Measurements from ENCODE around the gene ZDHHC23.

The ZDHHC23 gene

GRCh38 chr3:113947372-113948014, at the start of gene ZDHHC23:
Gene ZDHHC23 (plus strand): TSS chr3:113948013. CDS start chr3:113948803, 790 bp downstream.
- Histone ChIP-seq H3K27me3 (ENCODE audit: control insufficient read depth, low read length) (no peaks in the 10 kb centered on the region), H3F3A (ENCODE audit: control insufficient read depth, insufficient read depth) (peaks cover 6% of the 10 kb centered on the region; the same call in 1 of the 2 replicates), H3K27ac (ENCODE audit: low read depth, low read length) (no peak within 1 kb of the TSS), H3K79me2 (ENCODE audit: control insufficient read depth, low read length) (no peaks in the 10 kb centered on the region), H3K4me1 (ENCODE audit: control insufficient read depth, low read length) (peaks cover 24% of the 10 kb centered on the region), H3K4me2 (ENCODE audit: low read length) (peak within 1 kb of the TSS; percentile 89), H3K36me3 (ENCODE audit: control insufficient read depth, low read length) (peaks cover 16% of the 10 kb centered on the region; the same call in 1 of the 2 replicates), H3K9me2 (replicated peaks; ENCODE audit: control insufficient read depth, low read length) (no peaks in the 10 kb centered on the region), H3K9me3 (ENCODE audit: control insufficient read depth, insufficient read depth, low read length) (no peaks in the 10 kb centered on the region), H3K4me3 (ENCODE audit: low read length) (peak within 1 kb of the TSS; percentile 89), H4K20me1 (ENCODE audit: control insufficient read depth, insufficient read depth, low read depth, low read length) (no peaks in the 10 kb centered on the region)
- TF ChIP-seq EZH2phosphoT487 (IDR thresholded peaks at IDR 0.05; ENCODE audit: borderline replicate concordance, low read length) (no peak), CTCF (IDR thresholded peaks at IDR 0.05; ENCODE audit: low read depth, low read length, poor library complexity, severe bottlenecking) (no peak)

GRCh38 chr3:113898892-113899291, 48.9 kb upstream of the ZDHHC23 start:
- Histone ChIP-seq H3K79me2 (ENCODE audit: control insufficient read depth, low read length) (no peaks in the 10 kb centered on the region), H3F3A (ENCODE audit: control insufficient read depth, insufficient read depth) (no peaks in the 10 kb centered on the region), H3K4me1 (ENCODE audit: control insufficient read depth, low read length) (peaks cover 4% of the 10 kb centered on the region), H3K9me2 (replicated peaks; ENCODE audit: control insufficient read depth, low read length) (no peaks in the 10 kb centered on the region), H3K27me3 (ENCODE audit: control insufficient read depth, low read length) (no peaks in the 10 kb centered on the region), H3K4me2 (ENCODE audit: low read length) (no peak overlapping the region), H3K27ac (ENCODE audit: low read depth, low read length) (no peak overlapping the region), H4K20me1 (ENCODE audit: control insufficient read depth, insufficient read depth, low read depth, low read length) (no peaks in the 10 kb centered on the region), H3K4me3 (ENCODE audit: low read length) (no peak overlapping the region), H3K9me3 (ENCODE audit: control insufficient read depth, insufficient read depth, low read length) (no peaks in the 10 kb centered on the region), H3K36me3 (ENCODE audit: control insufficient read depth, low read length) (no peaks in the 10 kb centered on the region)
- TF ChIP-seq EZH2phosphoT487 (IDR thresholded peaks at IDR 0.05; ENCODE audit: borderline replicate concordance, low read length) (no peak), CTCF (IDR thresholded peaks at IDR 0.05; ENCODE audit: low read depth, low read length, poor library complexity, severe bottlenecking) (no peak)

- no peaks in the 10 kb centered on the region for H3K9me2 ChIP-seq (replicated peaks; ENCODE audit: control insufficient read depth, low read length)
- TF ChIP-seq EZH2phosphoT487 (IDR thresholded peaks at IDR 0.05; ENCODE audit: borderline replicate concordance, low read length): no peak
- no peak for TF ChIP-seq CTCF (IDR thresholded peaks at IDR 0.05; ENCODE audit: low read depth, low read length, poor library complexity, severe bottlenecking)
- no peaks in the 10 kb centered on the region for H3K9me3 ChIP-seq (ENCODE audit: control insufficient read depth, insufficient read depth, low read length)
- H3F3A ChIP-seq (ENCODE audit: control insufficient read depth, insufficient read depth): no peaks in the 10 kb centered on the region
- H3K36me3 ChIP-seq (ENCODE audit: control insufficient read depth, low read length): no peaks in the 10 kb centered on the region
- no peak overlapping the region for H3K4me2 ChIP-seq (ENCODE audit: low read length)
- H3K4me1 ChIP-seq (ENCODE audit: control insufficient read depth, low read length): no peaks in the 10 kb centered on the region
- no peak overlapping the region for H3K27ac ChIP-seq (ENCODE audit: low read depth, low read length)
- no peak overlapping the region for H3K4me3 ChIP-seq (ENCODE audit: low read length)
- no peaks in the 10 kb centered on the region for H3K27me3 ChIP-seq (ENCODE audit: control insufficient read depth, low read length)
- H4K20me1 ChIP-seq (ENCODE audit: control insufficient read depth, insufficient read depth, low read depth, low read length): no peaks in the 10 kb centered on the region
- no peaks in the 10 kb centered on the region for H3K79me2 ChIP-seq (ENCODE audit: control insufficient read depth, low read length)
Observed at GRCh38 chr3:113906568-113907140, 41.2 kb upstream of the ZDHHC23 start.
